Spleen (tissue), 13 donors: Measurements from ENCODE around the gene RBM17. TPM values are rescaled to one million over a fixed set of nuclear protein-coding genes. Genes with fewer than 3 reads are reported as not detected.
"Not testable (repeated sequence)": the region's sequence is repeated elsewhere in the genome, so short reads cannot be mapped to it uniquely, and the experiment has no call there.

ENCODE experiments used
- DNase-seq: peaks from one replicate; pipeline ENCODE4 v3.0.0-alpha.2; 2020
- H3K27ac ChIP-seq, 8 donors: fragments of 200-600 bp; sonication (generic) in 7 of 8; 1 replicate in 4 of 8; 2 replicates in 4 of 8; pipeline versions ENCODE4 v1.5.0 to v1.8.0; 2016 to 2021; ENCODE audit warnings: inconsistent platforms in 4 of 8, mild to moderate bottlenecking in 4 of 8, moderate library complexity in 1 of 8
- H3K27me3 ChIP-seq, 7 donors: fragments of 200-600 bp; sonication (generic) in 6 of 7; replicated peaks in 1 of 7; 1 replicate in 4 of 7; 2 replicates in 3 of 7; pipeline versions ENCODE4 v1.5.0 to v1.8.0; 2016 to 2021; ENCODE audit warnings: inconsistent platforms in 3 of 7, mild to moderate bottlenecking in 1 of 7
- H3K36me3 ChIP-seq, 6 donors: fragments of 200-600 bp; sonication (generic) in 5 of 6; 1 replicate in 4 of 6; 2 replicates in 2 of 6; pipeline versions ENCODE4 v1.5.0 to v1.8.0; 2016 to 2021; ENCODE audit warnings: inconsistent platforms in 2 of 6
- H3K4me1 ChIP-seq, 6 donors: fragments of 200-600 bp; sonication (generic) in 5 of 6; 1 replicate in 3 of 6; 2 replicates in 3 of 6; pipeline versions ENCODE4 v1.5.0 to v1.8.0; 2016 to 2021; ENCODE audit warnings: inconsistent platforms in 3 of 6
- H3K4me3 ChIP-seq, 8 donors: fragments of 200-600 bp; sonication (generic) in 7 of 8; 1 replicate in 4 of 8; 2 replicates in 4 of 8; pipeline versions ENCODE4 v1.5.0 to v1.8.0; 2016 to 2021; ENCODE audit warnings: inconsistent platforms in 4 of 8, mild to moderate bottlenecking in 4 of 8, moderate library complexity in 2 of 8
- H3K9me3 ChIP-seq, 8 donors: fragments of 200-600 bp; sonication (generic) in 7 of 8; 1 replicate in 4 of 8; 2 replicates in 4 of 8; pipeline versions ENCODE4 v1.5.0 to v1.8.0; 2016 to 2021; ENCODE audit warnings: inconsistent platforms in 4 of 8
- CTCF ChIP-seq, 11 experiments: fragments of 200-600 bp in 7 of 11; fragments of 450-650 bp in 4 of 11; sonication (generic) in 4 of 11; IDR thresholded peaks in 8 of 11; conservative IDR thresholded peaks in 3 of 11; 1 replicate in 7 of 11; 2 replicates in 4 of 11; pipeline versions ENCODE4 v1.4.0 to v1.8.0; 2016 to 2021; ENCODE audit warnings: antibody characterized with exemption in 11 of 11, inconsistent platforms in 4 of 11, mild to moderate bottlenecking in 1 of 11
- POLR2A ChIP-seq, 3 donors: fragments of 450-650 bp; IDR thresholded peaks; one replicate each; pipeline ENCODE4 v1.5.1; 2017; ENCODE audit warnings: antibody characterized with exemption in 3 of 3, mild to moderate bottlenecking in 1 of 3
- POLR2AphosphoS5 ChIP-seq, 3 donors: sonication (generic); formaldehyde crosslinking; IDR thresholded peaks; one replicate each; pipeline ENCODE4 v1.5.1; 2017; ENCODE audit warnings: antibody characterized with exemption in 3 of 3
- WGBS, 5 donors: extraction: QIAGEN DNeasy Blood & Tissue Kit in 3 of 5; methylation state at CpG; one replicate each; pipeline versions ENCODE4 v1.1.5 to v1.1.7; 2013 to 2018; 5-methylcytosine and 5-hydroxymethylcytosine counted together
- intact Hi-C: fragments of 100-400 bp; cut with DNase I; formaldehyde crosslinking; loops from one replicate; pipeline ENCODE4 v1.15.0; 2023; ENCODE audit warnings: low total_unique reads
- long read RNA-seq, 2 donors: transcript quantifications; one replicate each; lab custom pipeline, GENCODE V29; 2026
- polyA plus RNA-seq, 3 donors: library from polyadenylated mRNA; stranded (reverse); fragments of 200-250 nt; gene quantifications; one replicate each; pipeline ENCODE4 v1.2.1, GENCODE V29; 2013
- total RNA-seq, 7 donors: library from RNA; depleted of rRNA in 3 of 7; stranded (reverse); fragments of >200 nt in 3 of 7; fragmentation: NEBNext Ultra II Directional in 4 of 7; extraction: Animal tissue kit (Norgen Biotek cat#: 25700) in 4 of 7; gene quantifications; one replicate each; pipeline versions ENCODE4 v1.1.0 to v1.2.1, GENCODE V29; 2016 to 2021
- donor health status: healthy with polysubstance abuse.
- donor health status: DM: no; HTN: no; CAD: no; lungs with moderate emphysema.
- donor health status: DM: no; HTN: no; CAD: no.
- donor health status: Bipolar disorder and iron deficiency.
- donor health status: healthy.
- donor health status: DM: no; HTN: no; CAD: no.
- donor health status: DM: yes; HTN: yes; CAD: no.

RBM17 gene
- total RNA-seq (100 to 1,000 TPM in 6 of 7 donors, 10 to 100 TPM in 1; 93.2 to 140 (median 120) TPM), polyA plus RNA-seq (100 to 1,000 TPM in 1 of 3 donors, 10 to 100 TPM in 2; 63.1 to 100 (median 93.5) TPM)
- long read RNA-seq, donor 1, transcript RBM17-211 (3 exons, 611 nt), result minor isoform, 6 of 34 reads
- long read RNA-seq, donor 1, transcript RBM17-201 (12 exons, 2,755 nt), result major isoform, 19 of 34 reads
- long read RNA-seq, donor 1, partial matches to known transcripts, result 7 of 34 reads
- long read RNA-seq, donor 1, other reads (novel, unspliced or antisense), result 0 of 34 reads
- long read RNA-seq, donor 2, transcript RBM17-201 (12 exons, 2,755 nt), result major isoform, 20 of 24 reads
- long read RNA-seq, donor 2, partial matches to known transcripts, result 0 of 24 reads
- long read RNA-seq, donor 2, other reads (novel, unspliced or antisense), result 0 of 24 reads

GRCh38 chr10:6088721-6089333, at the start of gene RBM17:
RBM17 (plus strand) TSS chr10:6089034; CDS start chr10:6097066, 8,032 bp downstream.
- peak; percentile 99 for DNase-seq
- Histone ChIP-seq H3K27ac (peak within 1 kb of the TSS; percentile 69 to 97 (median 92)), H3K4me1 (peaks cover 39 to 82% (median 69%) of the 10 kb centered on the region in 6 donors), H3K9me3 (no peaks in the 10 kb centered on the region), H3K4me3 (peak within 1 kb of the TSS; percentile 62 to 94 (median 82)), H3K36me3 (no peaks in the 10 kb centered on the region), H3K27me3 (no peaks in the 10 kb centered on the region)
- intact Hi-C loops, result loop anchor here (5.0 kb wide), 1 partner anchor 77 kb away; no protein-coding TSS in a partner anchor
- 0 to 1% (median 0%) methylated on average over 31 to 77 of the region's 77 CpGs for WGBS, 5 donors
- TF ChIP-seq CTCF (IDR thresholded peaks at IDR 0.05 in 8 of 11, conservative IDR thresholded peaks at IDR 0.05 in 3 of 11) (peak; percentile 99 to 100 (median 100)), POLR2AphosphoS5 (IDR thresholded peaks at IDR 0.05) (peak; percentile 82 to 91 (median 84)), POLR2A (IDR thresholded peaks at IDR 0.05) (peak in 1 of 3 donors; percentile 4)

- no peak for DNase-seq
- peaks cover 4 to 58% (median 16%) of the 10 kb centered on the region in 6 donors for H3K4me1 ChIP-seq
- no peak overlapping the region for H3K27ac ChIP-seq
- intact Hi-C loops, result no loop called here
- no peak overlapping the region for H3K4me3 ChIP-seq
- no peaks in the 10 kb centered on the region for H3K9me3 ChIP-seq
- no peak for TF ChIP-seq POLR2AphosphoS5 (IDR thresholded peaks at IDR 0.05)
- TF ChIP-seq CTCF (IDR thresholded peaks at IDR 0.05 in 8 of 11, conservative IDR thresholded peaks at IDR 0.05 in 3 of 11), result no peak
- TF ChIP-seq POLR2A (IDR thresholded peaks at IDR 0.05), result no peak
- 92 to 94% (median 93%) methylated on average over 4 of the region's 4 CpGs for whole genome bisulfite sequencing, 5 donors
- H3K36me3 ChIP-seq, result no peaks in the 10 kb centered on the region
- H3K27me3 ChIP-seq, result no peaks in the 10 kb centered on the region
These were observed 49.1 kb upstream of the RBM17 start for GRCh38 chr10:6039711-6040110.

- Histone ChIP-seq H3K27ac (no peak overlapping the region), H3K4me3 (no peak overlapping the region), H3K36me3 (no peaks in the 10 kb centered on the region), H3K27me3 (no peaks in the 10 kb centered on the region), H3K4me1 (peaks cover 9 to 58% (median 19%) of the 10 kb centered on the region in 6 donors), H3K9me3 (no peaks in the 10 kb centered on the region)
- 81 to 90% (median 88%) methylated on average over 5 of the region's 5 CpGs for WGBS, 5 donors
- intact Hi-C loops, result no loop called here
- no peak for TF ChIP-seq POLR2A (IDR thresholded peaks at IDR 0.05)
- DNase-seq, result no peak
These were observed 48.6 kb upstream of the RBM17 start for GRCh38 chr10:6040205-6040604.

- WGBS, 5 donors, result 88 to 97% (median 92%) methylated on average over 6 of the region's 6 CpGs
- H3K27ac ChIP-seq, result peak overlapping the region in 1 of 8 donors; percentile 10
- H3K36me3 ChIP-seq, intact Hi-C loops, H3K9me3 ChIP-seq, DNase-seq, H3K4me3 ChIP-seq, H3K27me3 ChIP-seq: not testable (repeated sequence)
- peaks cover 11 to 56% (median 21%) of the 10 kb centered on the region in 6 donors for H3K4me1 ChIP-seq
These were observed 45.5 kb upstream of the RBM17 start for GRCh38 chr10:6043377-6043776.

- Histone ChIP-seq H3K4me3 (no peak overlapping the region), H3K36me3 (no peaks in the 10 kb centered on the region), H3K27ac (peak overlapping the region in 2 of 8 donors; percentile 10 to 50), H3K27me3 (no peaks in the 10 kb centered on the region), H3K9me3 (no peaks in the 10 kb centered on the region), H3K4me1 (peaks cover 11 to 57% (median 27%) of the 10 kb centered on the region in 6 donors)
- TF ChIP-seq CTCF (IDR thresholded peaks at IDR 0.05 in 8 of 11, conservative IDR thresholded peaks at IDR 0.05 in 3 of 11) (no peak), POLR2A (IDR thresholded peaks at IDR 0.05) (no peak), POLR2AphosphoS5 (IDR thresholded peaks at IDR 0.05) (no peak)
- DNase-seq, result no peak
- intact Hi-C loops, result no loop called here
- whole genome bisulfite sequencing, 5 donors, result 62 to 72% (median 64%) methylated on average over 7 of the region's 7 CpGs
These were observed 44.8 kb upstream of the RBM17 start for GRCh38 chr10:6044060-6044459.
